Muscle layer of duodenum (tissue), 2 donors: ENCODE measurements around the gene FBLN2.

ENCODE experiments used
- H3K27ac ChIP-seq: one replicate; pipeline ENCODE4 v1.7.0; 2013; ENCODE audit warnings: mild to moderate bottlenecking, low read length
- H3K27me3 ChIP-seq: one replicate; pipeline ENCODE4 v1.7.0; 2013; ENCODE audit warnings: low read depth, mild to moderate bottlenecking, control low read depth, low read length
- H3K36me3 ChIP-seq, 2 donors: one replicate each; pipeline ENCODE4 v1.7.0; 2013; ENCODE audit warnings: low read length in 2 of 2, control low read depth in 1 of 2, mild to moderate bottlenecking in 1 of 2; ENCODE audit not compliant: insufficient read depth in 2 of 2, control insufficient read depth in 1 of 2
- H3K4me1 ChIP-seq, 2 donors: one replicate each; pipeline ENCODE4 v1.7.0; 2013; ENCODE audit warnings: low read length in 2 of 2, mild to moderate bottlenecking in 2 of 2, control low read depth in 1 of 2, moderate library complexity in 1 of 2; ENCODE audit not compliant: insufficient read depth in 2 of 2, control insufficient read depth in 1 of 2
- H3K4me3 ChIP-seq, 2 donors: one replicate each; pipeline ENCODE4 v1.7.0; 2013; ENCODE audit warnings: low read length in 2 of 2, low read depth in 1 of 2, mild to moderate bottlenecking in 1 of 2
- H3K9me3 ChIP-seq, 2 donors: one replicate each; pipeline ENCODE4 v1.7.0; 2013; ENCODE audit warnings: low read length in 2 of 2, control low read depth in 1 of 2, mild to moderate bottlenecking in 1 of 2; ENCODE audit not compliant: control insufficient read depth in 1 of 2
- donor health status: healthy.

Gene FBLN2

DNA sequence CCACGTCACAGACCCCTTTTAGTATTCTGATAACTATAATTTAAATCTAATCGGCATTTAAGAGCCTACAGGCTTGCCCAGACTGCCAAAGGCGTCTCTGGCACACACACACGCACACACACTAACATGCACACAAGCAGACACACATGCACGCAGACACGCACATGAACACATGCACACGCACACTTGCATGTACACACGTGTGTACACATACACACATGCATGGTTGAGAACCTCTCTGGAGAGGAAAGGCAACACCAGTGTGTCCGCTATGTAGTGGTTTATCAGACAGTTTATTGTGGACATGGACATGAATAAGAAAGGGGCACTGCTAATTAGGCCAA lies 102.1 kb downstream of the FBLN2 start:
- Histone ChIP-seq H3K36me3 (no peaks in the 10 kb centered on the region), H3K9me3 (no peaks in the 10 kb centered on the region), H3K4me1 (peaks cover 0 to 25% of the 10 kb centered on the region in 2 donors), H3K27me3 (peaks cover 16% of the 10 kb centered on the region), H3K27ac (no peak overlapping the region), H3K4me3 (no peak overlapping the region)

DNA sequence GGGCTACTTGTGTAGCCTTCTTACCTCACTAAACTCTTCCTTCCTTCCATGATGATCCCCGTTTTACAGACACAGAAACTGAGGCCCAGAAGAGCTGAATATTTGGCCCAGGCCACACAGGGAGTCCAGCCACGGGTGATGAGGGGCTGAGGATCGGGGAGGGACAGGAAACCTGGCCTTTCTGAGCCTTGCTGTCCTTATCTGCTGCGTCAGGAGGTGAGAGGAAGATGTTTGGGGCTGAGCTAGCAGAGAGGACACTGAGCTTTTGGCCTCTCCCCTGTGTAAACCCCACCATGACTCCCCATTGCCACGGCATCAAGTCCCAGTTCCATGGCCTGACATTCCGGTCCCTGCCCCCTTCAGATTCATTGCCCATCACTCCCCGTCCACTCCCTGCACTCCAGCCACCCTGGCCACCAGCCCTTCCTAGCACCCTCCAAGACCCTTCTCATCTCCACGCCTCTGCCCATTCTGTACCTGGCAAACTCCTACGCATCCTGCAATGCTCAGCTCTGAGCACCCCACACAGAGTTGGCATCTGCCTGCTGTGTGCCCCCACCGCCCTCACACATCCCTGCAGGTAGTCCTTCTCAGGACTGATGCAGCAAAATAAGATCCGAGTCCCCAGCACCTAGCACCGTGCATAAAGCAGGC lies 103.0 kb downstream of the FBLN2 start:
- H3K27ac ChIP-seq: no peak overlapping the region
- no peak overlapping the region for H3K4me3 ChIP-seq
- H3K4me1 ChIP-seq: peaks cover 0 to 25% of the 10 kb centered on the region in 2 donors
- peaks cover 17% of the 10 kb centered on the region for H3K27me3 ChIP-seq
- no peaks in the 10 kb centered on the region for H3K36me3 ChIP-seq
- H3K9me3 ChIP-seq: no peaks in the 10 kb centered on the region

DNA sequence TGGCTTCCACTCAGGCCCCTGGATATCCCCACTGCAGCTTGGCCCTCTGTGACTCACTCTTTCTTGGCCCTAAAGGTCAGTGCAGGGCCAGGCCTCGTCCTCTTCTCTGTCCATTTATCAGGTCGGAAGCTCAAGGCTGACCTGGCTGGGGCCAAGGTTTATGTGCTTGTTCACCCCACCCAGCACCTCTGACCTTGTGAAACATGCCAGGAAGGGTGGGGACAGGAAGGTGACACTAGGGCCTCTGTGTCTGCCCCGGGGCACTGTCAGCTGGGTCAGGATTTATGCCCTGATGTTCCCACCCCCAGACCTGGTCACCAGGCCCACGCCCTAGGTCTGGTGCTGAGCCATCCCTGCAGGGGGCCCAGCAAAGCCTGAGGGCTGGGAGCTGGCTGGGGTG lies 103.8 kb downstream of the FBLN2 start:
- peaks cover 0 to 18% of the 10 kb centered on the region in 2 donors for H3K4me1 ChIP-seq
- H3K27me3 ChIP-seq: peaks cover 14% of the 10 kb centered on the region
- H3K36me3 ChIP-seq: no peaks in the 10 kb centered on the region
- H3K27ac ChIP-seq: no peak overlapping the region
- no peak overlapping the region for H3K4me3 ChIP-seq
- no peaks in the 10 kb centered on the region for H3K9me3 ChIP-seq

- Histone ChIP-seq H3K27ac (no peak overlapping the region), H3K36me3 (no peaks in the 10 kb centered on the region), H3K4me3 (no peak overlapping the region), H3K4me1 (peaks cover 0 to 12% of the 10 kb centered on the region in 2 donors), H3K27me3 (peaks cover 14% of the 10 kb centered on the region), H3K9me3 (no peaks in the 10 kb centered on the region)
Observed at GRCh38 chr3:13653631-13654279, 104.8 kb downstream of the FBLN2 start.

GRCh38 chr3:13654330-13655060 lies 105.6 kb downstream of the FBLN2 start:
- Histone ChIP-seq H3K27me3 (peaks cover 14% of the 10 kb centered on the region), H3K9me3 (no peaks in the 10 kb centered on the region), H3K4me1 (peaks cover 0 to 12% of the 10 kb centered on the region in 2 donors), H3K27ac (no peak overlapping the region), H3K36me3 (no peaks in the 10 kb centered on the region), H3K4me3 (peak overlapping the region in 1 of 2 donors; percentile 16)

DNA sequence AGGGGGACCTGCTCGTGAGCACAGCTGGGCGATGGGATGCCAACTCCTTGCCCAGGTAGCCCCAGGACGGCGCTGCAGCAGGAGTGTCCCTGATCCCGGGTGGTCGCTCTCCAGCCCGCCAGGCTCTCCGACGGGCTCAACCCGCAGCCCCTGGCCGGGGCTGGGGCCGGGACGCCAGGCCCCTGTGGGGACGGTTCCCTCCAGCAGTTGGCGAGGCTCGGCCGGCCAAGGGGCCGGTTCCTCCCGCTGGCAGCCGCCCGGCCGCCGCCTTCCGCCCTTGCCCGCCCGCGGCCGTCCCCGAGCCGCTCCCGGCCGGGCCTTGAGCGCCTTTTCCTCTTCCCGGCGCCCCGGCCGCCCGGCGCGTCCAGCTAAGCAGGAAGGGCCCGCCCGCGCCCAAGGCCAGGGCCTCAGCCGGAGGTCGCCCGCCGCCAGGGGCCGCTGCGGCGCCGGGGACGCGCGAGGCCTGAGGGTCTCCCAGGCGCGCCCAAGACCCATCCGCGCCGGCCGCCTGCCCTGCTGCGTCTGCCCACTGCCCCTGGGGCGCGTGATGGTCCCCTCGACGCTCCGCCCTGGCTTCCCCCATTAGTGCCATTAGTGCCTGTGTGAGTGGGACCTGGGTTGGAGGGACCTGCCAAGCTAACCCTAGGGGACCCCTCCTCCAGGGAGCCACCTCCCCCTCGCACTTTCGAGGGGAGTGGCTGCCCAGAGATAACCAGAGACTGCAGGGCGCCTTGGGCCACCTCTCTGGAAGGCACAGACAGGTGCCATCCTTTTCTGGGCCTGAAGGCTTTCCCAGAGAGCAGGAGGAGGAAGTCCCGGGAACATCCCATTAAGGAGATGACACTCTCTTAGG lies 106.4 kb downstream of the FBLN2 start:
- peaks cover 14% of the 10 kb centered on the region for H3K27me3 ChIP-seq
- no peak overlapping the region for H3K27ac ChIP-seq
- no peaks in the 10 kb centered on the region for H3K36me3 ChIP-seq
- peaks cover 0 to 10% of the 10 kb centered on the region in 2 donors for H3K4me1 ChIP-seq
- no peaks in the 10 kb centered on the region for H3K9me3 ChIP-seq
- peak overlapping the region in 1 of 2 donors; percentile 16 for H3K4me3 ChIP-seq

GRCh38 chr3:13656584-13657301 lies 107.8 kb downstream of the FBLN2 start:
- Histone ChIP-seq H3K9me3 (no peaks in the 10 kb centered on the region), H3K27ac (no peak overlapping the region), H3K4me3 (no peak overlapping the region), H3K4me1 (peaks cover 0 to 5% of the 10 kb centered on the region in 2 donors), H3K36me3 (no peaks in the 10 kb centered on the region), H3K27me3 (peaks cover 14% of the 10 kb centered on the region)

- Histone ChIP-seq H3K4me3 (no peak overlapping the region), H3K36me3 (no peaks in the 10 kb centered on the region), H3K27ac (no peak overlapping the region), H3K27me3 (peaks cover 14% of the 10 kb centered on the region), H3K9me3 (no peaks in the 10 kb centered on the region), H3K4me1 (peaks cover 0 to 5% of the 10 kb centered on the region in 2 donors)
Observed at GRCh38 chr3:13657660-13658435, 108.9 kb downstream of the FBLN2 start.

GRCh38 chr3:13658681-13659080 lies 109.8 kb downstream of the FBLN2 start:
- Histone ChIP-seq H3K27ac (no peak overlapping the region), H3K36me3 (no peaks in the 10 kb centered on the region), H3K9me3 (no peaks in the 10 kb centered on the region), H3K4me1 (peaks cover 0 to 5% of the 10 kb centered on the region in 2 donors), H3K27me3 (peaks cover 14% of the 10 kb centered on the region), H3K4me3 (no peak overlapping the region)
